Peyer's patch (tissue), 4 donors: ENCODE data around the gene PIN1. TPM values are rescaled to one million over a fixed set of nuclear protein-coding genes. Genes with fewer than 3 reads are reported as not detected.
"Not testable (repeated sequence)": the region's sequence is repeated elsewhere in the genome, so short reads cannot be mapped to it uniquely, and the experiment has no call there.

Experiments used
- DNase-seq, 3 donors: peaks; one replicate each; pipeline ENCODE4 v3.0.0-alpha.2; 2017 to 2019
- H3K27ac ChIP-seq, 4 donors: fragments of 200-600 bp; sonication (generic); one replicate each; pipeline ENCODE4 v1.5.1; 2016 to 2019
- H3K27me3 ChIP-seq, 2 donors: fragments of 200-600 bp; sonication (generic); one replicate each; pipeline ENCODE4 v1.5.1; 2019
- H3K36me3 ChIP-seq, 3 donors: fragments of 200-600 bp; sonication (generic); one replicate each; pipeline ENCODE4 v1.5.1; 2016 to 2019
- H3K4me1 ChIP-seq, 4 donors: fragments of 200-600 bp; sonication (generic); one replicate each; pipeline ENCODE4 v1.5.1; 2016 to 2019
- H3K4me3 ChIP-seq, 4 donors: fragments of 200-600 bp; sonication (generic); 1 replicate in 3 of 4; 2 replicates in 1 of 4; pipeline ENCODE4 v1.5.1; 2016 to 2019; ENCODE audit warnings: mild to moderate bottlenecking in 1 of 4
- H3K9me3 ChIP-seq, 4 donors: fragments of 200-600 bp; sonication (generic); one replicate each; pipeline ENCODE4 v1.5.1; 2016 to 2019; ENCODE audit warnings: mild to moderate bottlenecking in 1 of 4
- POLR2A ChIP-seq, 2 donors: fragments of 450-650 bp; IDR thresholded peaks; one replicate each; pipeline ENCODE4 v1.5.1; 2017; ENCODE audit warnings: antibody characterized with exemption in 2 of 2, mild to moderate bottlenecking in 2 of 2, moderate library complexity in 2 of 2
- total RNA-seq, 4 donors: library from RNA; depleted of rRNA; stranded (reverse); fragments of >200 nt; gene quantifications; one replicate each; pipeline ENCODE4 v1.1.0, GENCODE V29; 2016
- TF ChIP-seq, protein P1 (sequence below), 6 experiments: fragments of 450-650 bp in 4 of 6; fragments of 200-600 bp in 2 of 6; sonication (generic) in 1 of 6; IDR thresholded peaks; one replicate each; pipeline ENCODE4 v1.5.1; 2017 to 2019; ENCODE audit warnings: antibody characterized with exemption in 6 of 6, mild to moderate bottlenecking in 3 of 6, moderate library complexity in 1 of 6

PIN1 gene
- total RNA-seq, 4 donors from 2014 or later: 35.7 to 89.1 (median 61.1) TPM

DNA sequence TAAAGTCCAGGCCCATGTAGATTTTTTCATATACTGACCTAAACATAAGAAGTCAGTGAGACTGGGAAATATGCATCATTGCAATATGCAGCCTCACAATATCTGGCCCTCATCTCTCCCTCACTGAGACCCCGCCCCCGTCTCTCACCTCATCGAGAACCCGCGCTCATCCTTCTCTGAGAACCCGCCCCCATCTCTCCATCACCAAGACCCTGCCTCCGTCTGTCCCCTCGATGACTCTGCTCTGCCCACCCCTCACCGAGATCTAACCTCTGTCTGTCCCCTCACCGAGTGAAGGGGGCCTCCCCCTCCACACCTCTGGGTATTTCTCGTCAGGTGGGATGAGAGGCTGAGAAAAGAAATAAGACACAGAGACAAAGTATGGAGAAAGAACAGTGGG lies 46.1 kb upstream of the PIN1 start:
- TF ChIP-seq, protein P1, sequence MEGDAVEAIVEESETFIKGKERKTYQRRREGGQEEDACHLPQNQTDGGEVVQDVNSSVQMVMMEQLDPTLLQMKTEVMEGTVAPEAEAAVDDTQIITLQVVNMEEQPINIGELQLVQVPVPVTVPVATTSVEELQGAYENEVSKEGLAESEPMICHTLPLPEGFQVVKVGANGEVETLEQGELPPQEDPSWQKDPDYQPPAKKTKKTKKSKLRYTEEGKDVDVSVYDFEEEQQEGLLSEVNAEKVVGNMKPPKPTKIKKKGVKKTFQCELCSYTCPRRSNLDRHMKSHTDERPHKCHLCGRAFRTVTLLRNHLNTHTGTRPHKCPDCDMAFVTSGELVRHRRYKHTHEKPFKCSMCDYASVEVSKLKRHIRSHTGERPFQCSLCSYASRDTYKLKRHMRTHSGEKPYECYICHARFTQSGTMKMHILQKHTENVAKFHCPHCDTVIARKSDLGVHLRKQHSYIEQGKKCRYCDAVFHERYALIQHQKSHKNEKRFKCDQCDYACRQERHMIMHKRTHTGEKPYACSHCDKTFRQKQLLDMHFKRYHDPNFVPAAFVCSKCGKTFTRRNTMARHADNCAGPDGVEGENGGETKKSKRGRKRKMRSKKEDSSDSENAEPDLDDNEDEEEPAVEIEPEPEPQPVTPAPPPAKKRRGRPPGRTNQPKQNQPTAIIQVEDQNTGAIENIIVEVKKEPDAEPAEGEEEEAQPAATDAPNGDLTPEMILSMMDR (IDR thresholded peaks at IDR 0.05): no peak
- TF ChIP-seq POLR2A (IDR thresholded peaks at IDR 0.05): no peak
- H3K4me1 ChIP-seq: peaks cover 0 to 24% (median 1%) of the 10 kb centered on the region in 4 donors
- no peak for DNase-seq
- H3K9me3 ChIP-seq: no peaks in the 10 kb centered on the region
- H3K27ac ChIP-seq: no peak overlapping the region
- H3K36me3 ChIP-seq: no peaks in the 10 kb centered on the region
- H3K4me3 ChIP-seq: no peak overlapping the region
- H3K27me3 ChIP-seq: no peaks in the 10 kb centered on the region

DNA sequence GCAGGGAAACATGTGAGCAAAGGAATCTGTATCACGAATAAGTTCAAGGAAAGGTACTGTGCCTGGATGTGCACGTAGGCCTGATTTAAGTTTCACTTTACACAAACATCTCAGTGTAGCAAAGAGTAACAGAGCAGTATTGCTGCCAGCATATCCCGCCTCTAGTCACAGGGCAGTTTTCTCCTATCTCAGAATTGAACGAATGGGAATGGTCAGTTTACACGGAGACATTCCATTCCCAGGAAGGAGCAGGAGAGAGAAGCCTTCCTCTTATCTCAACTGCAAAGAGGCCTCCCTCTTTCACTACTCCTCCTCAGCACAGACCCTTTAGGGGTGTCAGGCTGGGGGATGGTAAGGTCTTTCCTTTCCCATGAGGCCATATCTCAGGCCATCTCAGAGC lies 45.5 kb upstream of the PIN1 start:
- DNase-seq, H3K9me3 ChIP-seq, H3K36me3 ChIP-seq, H3K27me3 ChIP-seq, H3K4me3 ChIP-seq: not testable (repeated sequence)
- Histone ChIP-seq H3K27ac (peak overlapping the region in 1 of 4 donors; percentile 34), H3K4me1 (peaks cover 0 to 20% (median 1%) of the 10 kb centered on the region in 4 donors)

DNA sequence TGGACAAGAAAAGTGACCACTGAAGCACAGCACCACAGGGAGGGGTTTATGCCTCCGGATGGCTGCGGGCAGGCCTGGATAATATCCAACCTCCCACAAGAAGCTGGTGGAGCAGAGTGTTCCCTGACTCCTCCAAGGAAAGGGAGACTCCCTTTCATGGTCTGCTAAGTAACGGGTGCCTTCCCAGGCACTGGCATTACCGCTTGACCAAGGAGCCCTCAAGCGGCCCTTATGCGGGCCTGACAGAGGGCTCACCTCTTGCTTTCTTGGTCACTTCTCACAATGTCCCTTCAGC lies 44.1 kb upstream of the PIN1 start:
- H3K4me1 ChIP-seq: peaks cover 0 to 15% (median 1%) of the 10 kb centered on the region in 4 donors
- not testable (repeated sequence) for DNase-seq, H3K36me3 ChIP-seq, H3K9me3 ChIP-seq, H3K27me3 ChIP-seq
- peak overlapping the region in 2 of 4 donors; percentile 68 to 92 for H3K4me3 ChIP-seq
- H3K27ac ChIP-seq: peak overlapping the region in 3 of 4 donors; percentile 91 to 99 (median 92)

DNA sequence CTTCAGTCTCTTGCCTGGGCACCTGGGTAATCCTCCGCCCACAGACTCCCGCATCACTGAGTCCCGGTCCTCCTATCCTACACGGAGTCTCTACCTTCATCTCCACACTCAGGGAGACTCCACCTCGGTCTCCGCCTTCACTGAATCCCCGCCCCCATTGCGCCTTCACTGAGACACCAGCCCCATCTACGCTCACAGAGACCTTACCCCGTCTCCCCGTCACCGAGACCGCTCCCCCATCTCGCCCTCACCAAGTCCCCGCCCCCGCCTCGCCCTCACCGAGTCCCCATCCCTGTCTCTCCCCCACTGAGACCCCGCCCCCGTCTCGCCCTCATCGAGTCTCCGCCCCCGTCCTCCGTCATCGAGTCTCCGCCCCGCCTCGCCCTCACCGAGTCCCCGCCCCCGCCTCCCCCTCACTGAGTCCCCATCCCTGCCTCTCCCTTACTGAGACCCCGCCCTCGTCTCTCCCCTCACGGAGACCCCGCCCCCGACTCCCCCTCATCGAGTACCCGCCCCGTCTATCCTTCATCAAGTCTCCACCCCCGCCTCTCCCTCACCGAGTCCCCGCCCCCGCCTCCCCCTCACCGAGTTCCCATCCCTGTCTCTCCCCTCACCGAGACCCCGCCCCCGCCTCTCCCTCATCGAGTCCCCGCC lies 43.4 kb upstream of the PIN1 start:
- TF ChIP-seq, protein P1 (IDR thresholded peaks at IDR 0.05): no peak
- peak; percentile 8 to 80 for TF ChIP-seq POLR2A (IDR thresholded peaks at IDR 0.05)
- peak; percentile 97 to 98 (median 98) for DNase-seq
- H3K36me3 ChIP-seq: no peaks in the 10 kb centered on the region
- no peaks in the 10 kb centered on the region for H3K27me3 ChIP-seq
- H3K4me3 ChIP-seq: peak overlapping the region; percentile 68 to 92 (median 71)
- no peaks in the 10 kb centered on the region for H3K9me3 ChIP-seq
- peak overlapping the region; percentile 89 to 99 (median 92) for H3K27ac ChIP-seq
- H3K4me1 ChIP-seq: peaks cover 0 to 15% (median 1%) of the 10 kb centered on the region in 4 donors

DNA sequence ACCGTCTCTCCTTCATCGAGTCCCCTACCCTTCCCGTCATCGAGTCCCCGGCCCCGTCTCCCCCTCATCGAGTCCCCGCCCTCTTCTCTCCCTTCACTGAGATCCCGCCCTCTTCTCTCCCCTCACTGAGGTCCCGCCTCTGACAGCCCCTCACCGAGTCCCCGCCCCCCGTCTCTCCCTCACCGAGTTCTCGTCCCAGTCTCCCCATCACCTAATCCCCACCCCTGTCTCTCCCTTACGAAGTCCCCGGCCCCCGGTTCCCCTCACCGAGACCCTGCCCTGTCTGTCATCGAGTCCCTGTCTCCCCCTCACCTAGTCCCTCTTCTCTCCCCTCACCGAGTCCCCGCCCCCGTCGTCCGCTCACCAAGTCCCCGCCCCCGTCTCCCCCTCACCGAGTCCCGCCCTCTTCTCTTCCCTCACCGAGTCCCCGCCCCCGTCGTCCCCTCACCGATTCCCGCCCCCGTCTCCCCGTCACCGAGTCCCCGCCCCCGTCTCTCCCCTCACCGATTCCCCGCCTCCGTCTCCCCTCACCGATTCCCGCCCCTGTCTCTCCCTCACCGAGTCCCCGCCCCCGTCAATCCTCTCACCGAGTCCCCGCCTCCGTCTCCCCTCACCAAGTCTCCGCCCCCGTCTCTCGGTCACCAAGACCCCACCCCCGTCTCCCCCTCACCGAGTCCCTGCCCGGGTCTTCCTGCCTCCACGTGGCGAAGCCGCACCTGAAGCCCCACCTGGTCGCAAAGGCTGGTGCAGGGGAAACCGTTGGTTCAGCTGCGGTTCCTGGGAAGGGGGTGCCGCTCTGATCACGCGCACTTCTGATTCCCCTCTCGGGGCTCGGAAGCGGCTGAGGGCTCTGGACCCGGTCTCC lies 42.7 kb upstream of the PIN1 start:
- TF ChIP-seq, protein P1 (IDR thresholded peaks at IDR 0.05): peak in 2 of 6 experiments; percentile 3 to 12
- peak in 1 of 2 donors; percentile 9 for TF ChIP-seq POLR2A (IDR thresholded peaks at IDR 0.05)
- DNase-seq: peak; percentile 97 to 99 (median 98)
- Histone ChIP-seq H3K9me3 (no peaks in the 10 kb centered on the region), H3K36me3 (no peaks in the 10 kb centered on the region), H3K4me3 (peak overlapping the region; percentile 68 to 92 (median 71)), H3K27ac (peak overlapping the region; percentile 89 to 99 (median 92)), H3K27me3 (no peaks in the 10 kb centered on the region), H3K4me1 (peaks cover 0 to 15% (median 1%) of the 10 kb centered on the region in 4 donors)

DNA sequence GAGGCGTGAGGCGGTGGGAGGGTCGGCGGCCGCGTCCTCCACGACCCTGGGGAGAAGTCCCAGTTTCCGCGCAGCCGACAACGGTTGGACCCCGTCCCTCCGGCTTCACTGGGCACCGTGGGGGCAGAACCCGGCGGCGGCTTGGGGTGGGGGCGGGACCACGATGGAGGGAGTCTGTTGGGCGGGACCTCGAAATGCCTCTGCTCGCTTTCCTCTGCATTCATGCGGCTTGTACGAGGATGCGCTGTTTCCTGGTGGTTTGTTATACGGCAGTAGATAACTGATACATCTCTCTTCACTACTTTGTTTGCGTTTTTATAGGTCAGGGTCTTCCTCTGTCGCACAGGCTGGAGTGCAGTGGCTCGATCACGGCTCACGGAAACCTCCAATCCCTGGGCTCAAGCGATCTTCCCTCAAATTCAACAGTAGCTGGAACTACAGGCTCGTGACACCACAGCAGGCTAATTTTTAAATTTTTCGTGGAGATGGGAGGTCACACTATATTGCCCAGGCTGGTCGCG lies 42.0 kb upstream of the PIN1 start:
- peak overlapping the region; percentile 89 to 99 (median 92) for H3K27ac ChIP-seq
- no peaks in the 10 kb centered on the region for H3K27me3 ChIP-seq
- no peaks in the 10 kb centered on the region for H3K36me3 ChIP-seq
- no peaks in the 10 kb centered on the region for H3K9me3 ChIP-seq
- peak overlapping the region; percentile 68 to 92 (median 71) for H3K4me3 ChIP-seq
- H3K4me1 ChIP-seq: peaks cover 0 to 15% (median 1%) of the 10 kb centered on the region in 4 donors
- DNase-seq: peak in 2 of 3 donors; percentile 61 to 77
- TF ChIP-seq POLR2A (IDR thresholded peaks at IDR 0.05): peak in 1 of 2 donors; percentile 3
- TF ChIP-seq, protein P1 (IDR thresholded peaks at IDR 0.05): no peak
